ENCODE results near the gene FABP1.

FABP1 gene

GRCh38 chr2:88127888-88128653, at the start of gene FABP1:
FABP1 (minus strand) TSS chr2:88128062; CDS start chr2:88128017, 45 bp downstream.
- no peak for DNase-seq

- no peak for DNase-seq
Observed at GRCh38 chr2:88177556-88177955, 49.7 kb upstream of the FABP1 start.

- no peak for DNase-seq
Observed at GRCh38 chr2:88176352-88176984, 48.6 kb upstream of the FABP1 start.

GRCh38 chr2:88172882-88173281, 45.0 kb upstream of the FABP1 start:
- DNase-seq: no peak

- DNase-seq: no peak
Observed at GRCh38 chr2:88171966-88172365, 44.1 kb upstream of the FABP1 start.

- no peak for DNase-seq
Observed at GRCh38 chr2:88170472-88170892, 42.6 kb upstream of the FABP1 start.

GRCh38 chr2:88168386-88168785, 40.5 kb upstream of the FABP1 start:
- no peak for DNase-seq

- no peak for DNase-seq
Observed at GRCh38 chr2:88167740-88168139, 39.9 kb upstream of the FABP1 start.

- DNase-seq: no peak
Observed at GRCh38 chr2:88165332-88166003, 37.6 kb upstream of the FABP1 start.

GRCh38 chr2:88161446-88162244, 33.8 kb upstream of the FABP1 start:
- DNase-seq: no peak

- DNase-seq: no peak
Observed at GRCh38 chr2:88160517-88160916, 32.7 kb upstream of the FABP1 start.

GRCh38 chr2:88159955-88160415, 32.1 kb upstream of the FABP1 start:
- peak; percentile 66 for DNase-seq

GRCh38 chr2:88159481-88159880, 31.6 kb upstream of the FABP1 start:
- DNase-seq: no peak

- no peak for DNase-seq
Observed at GRCh38 chr2:88148929-88149438, 21.1 kb upstream of the FABP1 start.

- DNase-seq: no peak
Observed at GRCh38 chr2:88147145-88147544, 19.3 kb upstream of the FABP1 start.

GRCh38 chr2:88146590-88146989, 18.7 kb upstream of the FABP1 start:
- DNase-seq: no peak

- DNase-seq: no peak
Observed at GRCh38 chr2:88144914-88145497, 17.1 kb upstream of the FABP1 start.

GRCh38 chr2:88144271-88144670, 16.4 kb upstream of the FABP1 start:
- no peak for DNase-seq

GRCh38 chr2:88141952-88142351, 14.1 kb upstream of the FABP1 start:
- DNase-seq: no peak

GRCh38 chr2:88139804-88140203, 11.9 kb upstream of the FABP1 start:
- no peak for DNase-seq

- DNase-seq: no peak
Observed at GRCh38 chr2:88139203-88139702, 11.4 kb upstream of the FABP1 start.

GRCh38 chr2:88137833-88138232, 10.0 kb upstream of the FABP1 start:
- no peak for DNase-seq

All from stimulated activated CD4-positive, alpha-beta T cell treated with anti-CD3 and anti-CD28 coated beads, Interleukin-15, amount 100 ng/mL, for 24 hours (primary cell).